ENCODE data around the gene PSENEN.

DNA sequence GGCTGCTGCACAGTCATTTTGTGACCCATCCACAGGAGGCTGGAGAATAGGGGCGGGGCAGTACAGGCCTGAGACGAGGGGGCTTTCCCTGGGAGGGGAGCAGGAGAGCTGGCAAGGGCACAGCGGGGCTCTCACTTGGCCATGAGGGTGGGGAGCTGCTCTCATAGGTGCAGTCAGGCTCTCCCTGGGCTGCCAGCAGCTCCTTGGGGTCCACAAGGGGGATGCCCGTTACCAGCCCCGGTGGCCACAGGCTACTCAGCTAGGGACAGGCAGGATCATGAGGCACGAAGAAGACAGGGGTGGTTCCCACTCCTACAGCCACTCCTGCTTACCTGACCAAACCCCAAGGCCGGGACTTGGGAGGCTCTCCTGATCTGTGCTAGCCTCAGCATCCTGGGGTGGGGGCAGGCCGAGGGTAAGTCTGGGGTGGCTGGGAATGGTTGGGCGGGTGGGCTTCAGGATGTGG, 46.4 kb downstream of the PSENEN start:
- TF ChIP-seq, protein P1, sequence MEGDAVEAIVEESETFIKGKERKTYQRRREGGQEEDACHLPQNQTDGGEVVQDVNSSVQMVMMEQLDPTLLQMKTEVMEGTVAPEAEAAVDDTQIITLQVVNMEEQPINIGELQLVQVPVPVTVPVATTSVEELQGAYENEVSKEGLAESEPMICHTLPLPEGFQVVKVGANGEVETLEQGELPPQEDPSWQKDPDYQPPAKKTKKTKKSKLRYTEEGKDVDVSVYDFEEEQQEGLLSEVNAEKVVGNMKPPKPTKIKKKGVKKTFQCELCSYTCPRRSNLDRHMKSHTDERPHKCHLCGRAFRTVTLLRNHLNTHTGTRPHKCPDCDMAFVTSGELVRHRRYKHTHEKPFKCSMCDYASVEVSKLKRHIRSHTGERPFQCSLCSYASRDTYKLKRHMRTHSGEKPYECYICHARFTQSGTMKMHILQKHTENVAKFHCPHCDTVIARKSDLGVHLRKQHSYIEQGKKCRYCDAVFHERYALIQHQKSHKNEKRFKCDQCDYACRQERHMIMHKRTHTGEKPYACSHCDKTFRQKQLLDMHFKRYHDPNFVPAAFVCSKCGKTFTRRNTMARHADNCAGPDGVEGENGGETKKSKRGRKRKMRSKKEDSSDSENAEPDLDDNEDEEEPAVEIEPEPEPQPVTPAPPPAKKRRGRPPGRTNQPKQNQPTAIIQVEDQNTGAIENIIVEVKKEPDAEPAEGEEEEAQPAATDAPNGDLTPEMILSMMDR (conservative IDR thresholded peaks at IDR 0.05; ENCODE audit: low read length), result no peak
- no peak for TF ChIP-seq EZH2phosphoT487 (IDR thresholded peaks at IDR 0.05; ENCODE audit: borderline replicate concordance)

Measured in Loucy (cell line).